Tibial nerve (tissue), 4 donors: ENCODE results near the gene ANKRD42. TPM values are rescaled to one million over a fixed set of nuclear protein-coding genes. Genes with fewer than 3 reads are reported as not detected.

Experiments
- DNase-seq, 2 donors: peaks; one replicate each; pipeline ENCODE4 v3.0.0-alpha.2; 2019; ENCODE audit warnings: low spot score in 2 of 2
- H3K27ac ChIP-seq, 4 donors: fragments of 200-600 bp; sonication (generic) in 3 of 4; one replicate each; pipeline ENCODE4 v1.5.1; 2017 to 2019; ENCODE audit warnings: mild to moderate bottlenecking in 1 of 4
- H3K27me3 ChIP-seq, 2 donors: fragments of 200-600 bp; sonication (generic) in 1 of 2; one replicate each; pipeline versions ENCODE4 v1.5.1 to v1.6.0; 2017 to 2019
- H3K36me3 ChIP-seq, 3 donors: fragments of 200-600 bp; sonication (generic); one replicate each; pipeline ENCODE4 v1.5.1; 2018 to 2019
- H3K4me1 ChIP-seq, 4 donors: fragments of 200-600 bp; sonication (generic) in 3 of 4; one replicate each; pipeline ENCODE4 v1.5.1; 2017 to 2019
- H3K4me3 ChIP-seq, 4 donors: fragments of 200-600 bp; sonication (generic) in 3 of 4; one replicate each; pipeline ENCODE4 v1.5.1; 2017 to 2019; ENCODE audit warnings: mild to moderate bottlenecking in 1 of 4, moderate library complexity in 1 of 4
- H3K9me3 ChIP-seq, 4 donors: fragments of 200-600 bp; sonication (generic) in 3 of 4; one replicate each; pipeline ENCODE4 v1.5.1; 2017 to 2019
- EP300 ChIP-seq, 2 donors: sonication (generic); formaldehyde crosslinking; IDR thresholded peaks; one replicate each; pipeline ENCODE4 v1.6.1; 2017; ENCODE audit warnings: antibody characterized with exemption in 2 of 2, mild to moderate bottlenecking in 1 of 2
- POLR2A ChIP-seq, 2 donors: fragments of 450-650 bp; IDR thresholded peaks; one replicate each; pipeline ENCODE4 v1.6.1; 2017; ENCODE audit warnings: antibody characterized with exemption in 2 of 2, mild to moderate bottlenecking in 2 of 2, moderate library complexity in 2 of 2
- WGBS, 2 donors: methylation state at CpG; one replicate each; pipeline ENCODE4 v1.1.5; 2018; 5-methylcytosine and 5-hydroxymethylcytosine counted together
- total RNA-seq, 4 donors: library from RNA; depleted of rRNA; stranded (reverse); fragments of >200 nt; gene quantifications; one replicate each; pipeline ENCODE4 v1.1.0, GENCODE V29; 2016
- TF ChIP-seq, protein P1 (sequence below), 5 experiments: fragments of 200-600 bp in 3 of 5; fragments of 450-650 bp in 2 of 5; sonication (generic) in 3 of 5; IDR thresholded peaks; one replicate each; pipeline ENCODE4 v1.5.1; 2016 to 2019; ENCODE audit warnings: antibody characterized with exemption in 5 of 5, mild to moderate bottlenecking in 3 of 5, moderate library complexity in 2 of 5

ANKRD42 gene
- total RNA-seq, 4 donors from 2014 or later = 10.3 to 13.2 (median 13.1) TPM

- 93 to 96% methylated on average over 2 of the region's 2 CpGs for WGBS, 2 donors
- no peak overlapping the region for H3K4me3 ChIP-seq
- H3K27ac ChIP-seq = no peak overlapping the region
- H3K36me3 ChIP-seq = no peaks in the 10 kb centered on the region
- no peaks in the 10 kb centered on the region for H3K27me3 ChIP-seq
- H3K9me3 ChIP-seq = no peaks in the 10 kb centered on the region
- H3K4me1 ChIP-seq = peaks cover 0 to 7% (median 0%) of the 10 kb centered on the region in 4 donors
- TF ChIP-seq POLR2A (IDR thresholded peaks at IDR 0.05) = no peak
- no peak for TF ChIP-seq EP300 (IDR thresholded peaks at IDR 0.05)
- TF ChIP-seq, protein P1, sequence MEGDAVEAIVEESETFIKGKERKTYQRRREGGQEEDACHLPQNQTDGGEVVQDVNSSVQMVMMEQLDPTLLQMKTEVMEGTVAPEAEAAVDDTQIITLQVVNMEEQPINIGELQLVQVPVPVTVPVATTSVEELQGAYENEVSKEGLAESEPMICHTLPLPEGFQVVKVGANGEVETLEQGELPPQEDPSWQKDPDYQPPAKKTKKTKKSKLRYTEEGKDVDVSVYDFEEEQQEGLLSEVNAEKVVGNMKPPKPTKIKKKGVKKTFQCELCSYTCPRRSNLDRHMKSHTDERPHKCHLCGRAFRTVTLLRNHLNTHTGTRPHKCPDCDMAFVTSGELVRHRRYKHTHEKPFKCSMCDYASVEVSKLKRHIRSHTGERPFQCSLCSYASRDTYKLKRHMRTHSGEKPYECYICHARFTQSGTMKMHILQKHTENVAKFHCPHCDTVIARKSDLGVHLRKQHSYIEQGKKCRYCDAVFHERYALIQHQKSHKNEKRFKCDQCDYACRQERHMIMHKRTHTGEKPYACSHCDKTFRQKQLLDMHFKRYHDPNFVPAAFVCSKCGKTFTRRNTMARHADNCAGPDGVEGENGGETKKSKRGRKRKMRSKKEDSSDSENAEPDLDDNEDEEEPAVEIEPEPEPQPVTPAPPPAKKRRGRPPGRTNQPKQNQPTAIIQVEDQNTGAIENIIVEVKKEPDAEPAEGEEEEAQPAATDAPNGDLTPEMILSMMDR (IDR thresholded peaks at IDR 0.05) = no peak
- DNase-seq = no peak
Observed at GRCh38 chr11:83152264-83152663, 41.2 kb upstream of the ANKRD42 start.

DNA sequence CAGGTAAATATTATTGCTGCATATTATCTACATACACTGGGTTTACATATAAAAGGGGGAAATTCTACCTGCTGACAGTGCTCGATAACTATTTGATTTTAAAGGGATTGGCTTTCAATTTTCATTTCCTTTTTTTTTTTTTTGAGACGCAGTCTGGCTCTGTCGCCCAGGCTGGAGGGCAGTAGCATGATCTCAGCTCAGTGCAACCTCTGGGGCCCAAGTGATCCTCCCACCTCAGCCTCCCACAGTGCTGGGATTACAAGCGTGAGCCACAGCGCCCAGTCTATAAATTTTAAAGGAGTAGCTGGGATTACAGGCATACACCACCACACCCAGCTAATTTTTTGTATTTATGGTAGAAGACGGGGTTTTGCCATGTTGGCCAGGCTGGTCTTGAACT lies 39.7 kb upstream of the ANKRD42 start:
- H3K27ac ChIP-seq = no peak overlapping the region
- no peaks in the 10 kb centered on the region for H3K36me3 ChIP-seq
- WGBS, 2 donors = 76 to 84% methylated on average over 6 of the region's 6 CpGs
- no peaks in the 10 kb centered on the region for H3K27me3 ChIP-seq
- H3K4me3 ChIP-seq = no peak overlapping the region
- H3K9me3 ChIP-seq = no peaks in the 10 kb centered on the region
- TF ChIP-seq EP300 (IDR thresholded peaks at IDR 0.05) (no peak), POLR2A (IDR thresholded peaks at IDR 0.05) (no peak)
- TF ChIP-seq, protein P1 (IDR thresholded peaks at IDR 0.05) = no peak
- H3K4me1 ChIP-seq = peaks cover 0 to 7% (median 0%) of the 10 kb centered on the region in 4 donors
- DNase-seq = no peak

DNA sequence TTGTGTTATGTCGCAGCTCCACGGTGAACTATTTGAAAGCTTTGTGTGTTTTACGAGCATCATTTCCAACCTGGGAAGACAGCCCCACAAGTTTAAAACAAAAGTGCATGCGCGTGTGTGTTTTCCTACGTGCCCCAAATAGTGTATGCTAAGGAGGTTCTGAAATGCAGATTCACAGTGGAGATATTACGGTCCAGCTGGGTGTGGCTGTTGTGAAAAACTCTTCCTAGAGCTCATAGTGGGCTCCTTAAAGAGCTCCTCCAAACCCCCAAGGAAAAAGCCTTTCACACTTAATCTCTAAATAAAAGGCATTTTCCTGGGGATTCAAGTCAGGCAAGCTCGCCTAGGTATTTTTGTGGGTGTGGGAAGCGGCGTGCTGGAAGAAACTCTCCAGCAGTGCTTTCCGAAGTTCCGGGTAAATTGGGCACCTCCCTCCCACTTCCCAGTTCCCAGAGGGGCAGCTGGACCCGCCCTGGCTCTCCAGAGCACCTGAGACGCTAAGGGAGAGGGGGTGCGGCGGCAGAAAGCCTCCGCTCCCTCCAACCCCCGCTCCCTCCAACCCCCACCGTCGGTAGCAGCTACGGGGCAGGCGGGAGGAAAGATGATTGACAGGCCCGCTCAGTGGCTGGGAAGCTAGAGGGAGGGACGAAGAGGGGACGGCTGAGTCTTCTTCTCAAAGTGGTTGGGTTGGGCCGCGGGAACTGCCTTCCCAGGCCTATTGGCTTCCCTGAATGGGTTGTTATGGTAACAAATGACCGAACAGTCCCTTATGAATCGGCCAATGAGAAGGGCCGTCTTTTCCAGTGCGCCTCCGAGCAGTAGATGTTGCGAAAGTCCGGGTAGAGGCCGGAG lies 37.1 kb upstream of the ANKRD42 start:
- DNase-seq = peak; percentile 98
- TF ChIP-seq POLR2A (IDR thresholded peaks at IDR 0.05) = peak; percentile 38 to 95
- peak; percentile 2 to 52 for TF ChIP-seq EP300 (IDR thresholded peaks at IDR 0.05)
- TF ChIP-seq, protein P1 (IDR thresholded peaks at IDR 0.05) = peak in 1 of 5 experiments; percentile 39
- Histone ChIP-seq H3K4me3 (peak overlapping the region; percentile 63 to 96 (median 79)), H3K9me3 (no peaks in the 10 kb centered on the region), H3K27me3 (no peaks in the 10 kb centered on the region), H3K27ac (peak overlapping the region; percentile 89 to 100 (median 98)), H3K4me1 (peaks cover 1 to 27% (median 10%) of the 10 kb centered on the region in 4 donors), H3K36me3 (no peaks in the 10 kb centered on the region)
- 0 to 1% methylated on average over 34 to 35 of the region's 35 CpGs for WGBS, 2 donors

DNA sequence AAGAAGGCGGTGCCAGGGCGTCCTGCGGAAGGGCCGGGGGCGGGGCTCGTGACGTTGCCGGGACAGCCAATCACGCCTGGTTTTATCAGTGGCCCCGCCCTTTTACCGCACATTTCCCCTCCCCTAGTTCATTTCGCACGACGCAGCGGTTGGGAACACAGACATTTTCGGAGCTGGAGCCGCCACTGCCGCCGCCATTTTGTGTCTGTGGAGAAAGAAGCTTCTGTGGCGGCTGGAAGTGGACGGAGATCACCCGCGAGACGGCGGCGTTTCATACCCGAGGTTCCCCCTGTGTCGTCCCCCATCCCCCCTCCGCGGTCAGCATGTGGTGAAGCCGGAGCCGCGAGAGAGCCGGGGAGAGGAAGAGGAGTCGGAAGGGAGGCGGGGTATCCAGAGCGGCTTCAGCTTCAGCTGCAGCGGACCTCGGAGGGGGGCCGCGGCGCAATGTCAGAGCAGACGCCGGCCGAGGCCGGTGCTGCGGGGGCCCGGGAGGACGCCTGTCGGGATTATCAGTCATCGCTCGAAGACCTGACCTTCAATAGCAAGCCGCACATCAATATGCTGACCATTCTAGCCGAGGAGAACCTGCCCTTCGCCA lies 36.4 kb upstream of the ANKRD42 start, which contains the start of gene PCF11:
Gene PCF11 (plus strand): TSS at position 136 of the 598 bp plus-strand sequence. CDS start 309 bp downstream, at position 445.
- H3K4me1 ChIP-seq = peaks cover 2 to 34% (median 17%) of the 10 kb centered on the region in 4 donors
- H3K27me3 ChIP-seq = no peaks in the 10 kb centered on the region
- peak within 1 kb of the TSS; percentile 84 to 100 (median 94) for H3K4me3 ChIP-seq
- H3K27ac ChIP-seq = peak within 1 kb of the TSS; percentile 99 to 100 (median 100)
- TF ChIP-seq, protein P1 (IDR thresholded peaks at IDR 0.05) = peak in 1 of 5 experiments; percentile 40
- TF ChIP-seq EP300 (IDR thresholded peaks at IDR 0.05) = peak; percentile 5 to 100
- peak; percentile 100 for TF ChIP-seq POLR2A (IDR thresholded peaks at IDR 0.05)
- WGBS, 2 donors = 1% methylated on average over 21 to 45 of the region's 55 CpGs
- H3K9me3 ChIP-seq = no peaks in the 10 kb centered on the region
- no peaks in the 10 kb centered on the region for H3K36me3 ChIP-seq
- no peak for DNase-seq
